Gastroesophageal sphincter (tissue), 4 donors: Measurements from ENCODE around the gene OTULIN. TPM values are rescaled to one million over a fixed set of nuclear protein-coding genes. Genes with fewer than 3 reads are reported as not detected.

ENCODE experiments used
- ATAC-seq: fragments of 150-250 bp; one replicate; pipeline ENCODE4 v1.9.1; 2016; ENCODE audit warnings: mild to moderate bottlenecking, moderate library complexity
- H3K27ac ChIP-seq, 4 donors: fragments of 200-600 bp; sonication (generic) in 3 of 4; 1 replicate in 3 of 4; 2 replicates in 1 of 4; pipeline ENCODE4 v1.5.1; 2016 to 2019
- H3K27me3 ChIP-seq: fragments of 200-600 bp; sonication (generic); one replicate; pipeline ENCODE4 v1.5.1; 2019
- H3K36me3 ChIP-seq, 2 donors: fragments of 200-600 bp; sonication (generic); one replicate each; pipeline ENCODE4 v1.5.1; 2019; ENCODE audit warnings: control low read depth in 1 of 2
- H3K4me1 ChIP-seq, 3 donors: fragments of 200-600 bp; sonication (generic); 1 replicate in 2 of 3; 2 replicates in 1 of 3; pipeline ENCODE4 v1.5.1; 2016 to 2019; ENCODE audit warnings: control low read depth in 2 of 3
- H3K4me3 ChIP-seq, 2 donors: fragments of 200-600 bp; sonication (generic); one replicate each; pipeline ENCODE4 v1.5.1; 2019; ENCODE audit warnings: mild to moderate bottlenecking in 1 of 2, moderate library complexity in 1 of 2
- H3K9me3 ChIP-seq, 3 donors: fragments of 200-600 bp; sonication (generic); one replicate each; pipeline ENCODE4 v1.5.1; 2017 to 2019; ENCODE audit warnings: control low read depth in 2 of 3
- CTCF ChIP-seq, 4 experiments: fragments of 200-600 bp in 2 of 4; fragments of 450-650 bp in 2 of 4; sonication (generic) in 1 of 4; IDR thresholded peaks; one replicate each; pipeline ENCODE4 v1.5.1; 2017 to 2019; ENCODE audit warnings: antibody characterized with exemption in 4 of 4, mild to moderate bottlenecking in 2 of 4, moderate library complexity in 2 of 4
- EP300 ChIP-seq: sonication (generic); formaldehyde crosslinking; IDR thresholded peaks from one replicate; pipeline ENCODE4 v1.6.1; 2017; ENCODE audit warnings: antibody characterized with exemption, mild to moderate bottlenecking
- POLR2A ChIP-seq, 2 donors: fragments of 450-650 bp; IDR thresholded peaks; one replicate each; pipeline ENCODE4 v1.6.1; 2017; ENCODE audit warnings: antibody characterized with exemption in 2 of 2, mild to moderate bottlenecking in 2 of 2, moderate library complexity in 1 of 2
- POLR2AphosphoS5 ChIP-seq: sonication (generic); formaldehyde crosslinking; IDR thresholded peaks from one replicate; pipeline ENCODE4 v1.6.1; 2017; ENCODE audit warnings: antibody characterized with exemption
- WGBS, 2 donors: methylation state at CpG; one replicate each; pipeline ENCODE4 v1.1.5; 2018; ENCODE audit warnings: low coverage in 1 of 2; 5-methylcytosine and 5-hydroxymethylcytosine counted together
- total RNA-seq, 4 donors: library from RNA; depleted of rRNA; stranded (reverse); fragments of >200 nt; gene quantifications; one replicate each; pipeline ENCODE4 v1.1.0, GENCODE V29; 2016

Gene OTULIN
- total RNA-seq = 10 to 100 TPM; 19.5 to 27.1 (median 23.6) TPM

GRCh38 chr5:14664270-14665100 is at the start of gene OTULIN:
Gene OTULIN, plus strand, starts transcription at chr5:14664718. Its CDS starts 108 bp downstream, at chr5:14664826.
- Histone ChIP-seq H3K36me3 (peaks cover 0 to 5% of the 10 kb centered on the region in 2 donors), H3K27ac (peak within 1 kb of the TSS; percentile 80 to 97 (median 94)), H3K4me3 (peak within 1 kb of the TSS; percentile 68 to 82), H3K27me3 (no peaks in the 10 kb centered on the region), H3K9me3 (no peaks in the 10 kb centered on the region), H3K4me1 (peaks cover 6 to 52% (median 26%) of the 10 kb centered on the region in 3 donors)
- WGBS, 2 donors = no CpG with 5 or more reads among the region's 115 CpGs
- peak; percentile 89 for TF ChIP-seq POLR2AphosphoS5
- peak; percentile 89 to 91 for TF ChIP-seq POLR2A (IDR thresholded peaks at IDR 0.05)
- peak in 1 of 4 experiments; percentile 5 for TF ChIP-seq CTCF (IDR thresholded peaks at IDR 0.05)
- no peak for TF ChIP-seq EP300
- peak; percentile 98 for ATAC-seq

- Histone ChIP-seq H3K36me3 (peaks cover 0 to 4% of the 10 kb centered on the region in 2 donors), H3K27ac (no peak overlapping the region), H3K4me3 (no peak overlapping the region), H3K9me3 (no peaks in the 10 kb centered on the region), H3K27me3 (no peaks in the 10 kb centered on the region), H3K4me1 (no peaks in the 10 kb centered on the region)
- no peak for ATAC-seq
- WGBS, 2 donors = 82 to 100% methylated on average over 3 of the region's 4 CpGs
- TF ChIP-seq EP300 (no peak), CTCF (IDR thresholded peaks at IDR 0.05) (no peak), POLR2AphosphoS5 (no peak), POLR2A (IDR thresholded peaks at IDR 0.05) (no peak)
Measured at GRCh38 chr5:14615365-14615764, 49.2 kb upstream of the OTULIN start.

GRCh38 chr5:14617441-14617840 is 47.1 kb upstream of the OTULIN start:
- Histone ChIP-seq H3K4me1 (no peaks in the 10 kb centered on the region), H3K36me3 (peaks cover 0 to 4% of the 10 kb centered on the region in 2 donors), H3K27me3 (no peaks in the 10 kb centered on the region), H3K4me3 (no peak overlapping the region), H3K9me3 (peaks cover 0 to 9% (median 0%) of the 10 kb centered on the region in 3 donors), H3K27ac (no peak overlapping the region)
- 60 to 86% methylated on average over 1 to 4 of the region's 4 CpGs for WGBS, 2 donors
- TF ChIP-seq POLR2AphosphoS5 = no peak
- no peak for TF ChIP-seq POLR2A (IDR thresholded peaks at IDR 0.05)
- TF ChIP-seq CTCF (IDR thresholded peaks at IDR 0.05) = no peak
- ATAC-seq = no peak

GRCh38 chr5:14627270-14627669 is 37.2 kb upstream of the OTULIN start:
- no peak for ATAC-seq
- Histone ChIP-seq H3K27ac (no peak overlapping the region), H3K9me3 (no peaks in the 10 kb centered on the region), H3K4me1 (no peaks in the 10 kb centered on the region), H3K27me3 (no peaks in the 10 kb centered on the region), H3K4me3 (no peak overlapping the region), H3K36me3 (no peaks in the 10 kb centered on the region)
- no peak for TF ChIP-seq POLR2AphosphoS5
- no peak for TF ChIP-seq EP300

- WGBS, 2 donors = 8 to 11% methylated on average over 3 of the region's 3 CpGs
- H3K36me3 ChIP-seq = no peaks in the 10 kb centered on the region
- no peak overlapping the region for H3K27ac ChIP-seq
- ATAC-seq = no peak
- H3K4me1 ChIP-seq = no peaks in the 10 kb centered on the region
- no peaks in the 10 kb centered on the region for H3K9me3 ChIP-seq
- no peaks in the 10 kb centered on the region for H3K27me3 ChIP-seq
- TF ChIP-seq CTCF (IDR thresholded peaks at IDR 0.05) (no peak), EP300 (no peak), POLR2AphosphoS5 (no peak), POLR2A (IDR thresholded peaks at IDR 0.05) (no peak)
- no peak overlapping the region for H3K4me3 ChIP-seq
Measured at GRCh38 chr5:14628346-14628745, 36.2 kb upstream of the OTULIN start.
